ENCODE measurements around the gene E2F1. TPM values are rescaled to one million over a fixed set of nuclear protein-coding genes. Genes with fewer than 3 reads are reported as not detected.

E2F1 gene
- polyA plus RNA-seq, 1 experiment = 2.6 TPM

DNA sequence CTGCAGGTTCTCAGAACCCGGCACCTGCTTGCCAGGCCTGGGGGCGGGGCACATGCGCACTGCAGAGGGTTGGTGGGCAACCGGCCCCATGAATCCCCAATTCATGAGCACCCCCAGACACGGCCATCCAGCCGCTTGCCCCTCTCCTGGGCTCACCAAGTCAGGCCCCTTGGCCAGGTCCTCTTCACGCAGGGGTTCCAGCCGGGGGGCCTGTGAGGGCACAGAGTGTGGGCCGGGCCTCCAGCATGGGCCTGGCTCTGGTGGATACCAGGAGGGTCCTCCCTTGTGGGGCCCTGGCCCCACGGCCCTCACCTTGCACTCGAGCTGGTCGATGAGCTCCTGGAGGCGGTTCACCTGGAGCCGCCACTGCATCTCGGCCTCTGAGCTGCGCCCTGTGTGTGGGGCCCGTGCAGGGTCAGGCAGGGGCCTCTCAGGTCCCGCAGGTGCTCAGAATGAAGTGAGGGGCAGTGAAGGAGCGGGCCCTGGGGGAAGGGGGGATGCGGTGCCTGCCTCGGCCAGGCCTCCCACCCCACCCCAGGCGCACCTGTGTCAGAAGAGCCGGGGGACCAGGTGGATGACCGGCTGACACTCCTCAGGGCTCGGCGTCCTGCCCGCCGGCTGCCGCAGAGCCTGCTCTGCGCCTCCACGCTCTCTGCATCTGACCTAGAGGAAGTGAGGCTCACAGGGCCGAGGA, 26.7 kb downstream of the E2F1 start:
- POLR2A ChIA-PET = no interaction called here
- no peaks in the 10 kb centered on the region for H3K27me3 ChIP-seq (ENCODE audit: control insufficient read depth, insufficient read depth, low read length)

DNA sequence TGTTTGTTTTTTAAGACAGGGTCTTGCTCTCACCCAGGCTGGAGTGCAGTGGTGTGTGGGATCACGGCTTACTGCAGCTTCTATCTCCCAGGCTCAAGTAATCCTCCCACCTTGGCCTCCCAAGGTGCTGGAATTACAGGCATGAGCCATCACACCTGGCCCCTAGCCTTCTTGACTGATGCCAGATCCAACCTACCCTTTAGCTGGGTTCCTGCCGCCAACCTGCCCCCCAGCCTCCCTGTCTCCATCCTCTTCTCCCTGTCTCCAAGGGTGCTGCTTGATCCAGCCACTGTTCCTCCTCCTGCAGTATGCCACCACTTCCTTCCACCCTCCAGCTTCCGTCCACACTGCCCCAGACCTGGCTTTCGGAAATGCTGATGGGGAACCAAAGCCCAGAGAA, 27.3 kb downstream of the E2F1 start:
- CTCF ChIA-PET = no interaction called here

More for the DNA sequence above, 26.7 kb downstream of the E2F1 start:
- no peak for DNase-seq (ENCODE audit: low read depth, low spot score)
- TF ChIP-seq, protein P1, sequence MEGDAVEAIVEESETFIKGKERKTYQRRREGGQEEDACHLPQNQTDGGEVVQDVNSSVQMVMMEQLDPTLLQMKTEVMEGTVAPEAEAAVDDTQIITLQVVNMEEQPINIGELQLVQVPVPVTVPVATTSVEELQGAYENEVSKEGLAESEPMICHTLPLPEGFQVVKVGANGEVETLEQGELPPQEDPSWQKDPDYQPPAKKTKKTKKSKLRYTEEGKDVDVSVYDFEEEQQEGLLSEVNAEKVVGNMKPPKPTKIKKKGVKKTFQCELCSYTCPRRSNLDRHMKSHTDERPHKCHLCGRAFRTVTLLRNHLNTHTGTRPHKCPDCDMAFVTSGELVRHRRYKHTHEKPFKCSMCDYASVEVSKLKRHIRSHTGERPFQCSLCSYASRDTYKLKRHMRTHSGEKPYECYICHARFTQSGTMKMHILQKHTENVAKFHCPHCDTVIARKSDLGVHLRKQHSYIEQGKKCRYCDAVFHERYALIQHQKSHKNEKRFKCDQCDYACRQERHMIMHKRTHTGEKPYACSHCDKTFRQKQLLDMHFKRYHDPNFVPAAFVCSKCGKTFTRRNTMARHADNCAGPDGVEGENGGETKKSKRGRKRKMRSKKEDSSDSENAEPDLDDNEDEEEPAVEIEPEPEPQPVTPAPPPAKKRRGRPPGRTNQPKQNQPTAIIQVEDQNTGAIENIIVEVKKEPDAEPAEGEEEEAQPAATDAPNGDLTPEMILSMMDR (IDR thresholded peaks at IDR 0.05; ENCODE audit: low read depth, low read length) = no peak
- Histone ChIP-seq H3K9me3 (ENCODE audit: control insufficient read depth, insufficient read depth, low read length) (no peaks in the 10 kb centered on the region; the same call in 1 of the 2 replicates), H3K4me3 (ENCODE audit: low read depth, low read length) (no peak overlapping the region), H3K27ac (ENCODE audit: low read depth, low read length) (no peak overlapping the region)
- CTCF ChIA-PET = no interaction called here

GRCh38 chr20:33658510-33658909, 27.7 kb downstream of the E2F1 start:
- no peaks in the 10 kb centered on the region for H3K27me3 ChIP-seq (ENCODE audit: control insufficient read depth, insufficient read depth, low read length)
- CTCF ChIA-PET = no interaction called here
- TF ChIP-seq, protein P1 (IDR thresholded peaks at IDR 0.05; ENCODE audit: low read depth, low read length) = no peak
- H3K27ac ChIP-seq (ENCODE audit: low read depth, low read length) = no peak overlapping the region
- POLR2A ChIA-PET = no interaction called here
- no peak for DNase-seq (ENCODE audit: low read depth, low spot score)
- no peak overlapping the region for H3K4me3 ChIP-seq (ENCODE audit: low read depth, low read length)
- H3K9me3 ChIP-seq (ENCODE audit: control insufficient read depth, insufficient read depth, low read length) = no peaks in the 10 kb centered on the region; the same call in 1 of the 2 replicates

More for the DNA sequence above, 27.3 kb downstream of the E2F1 start:
- POLR2A ChIA-PET = no interaction called here
- no peak for DNase-seq (ENCODE audit: low read depth, low spot score)
- no peak overlapping the region for H3K27ac ChIP-seq (ENCODE audit: low read depth, low read length)
- no peaks in the 10 kb centered on the region for H3K27me3 ChIP-seq (ENCODE audit: control insufficient read depth, insufficient read depth, low read length)
- H3K9me3 ChIP-seq (ENCODE audit: control insufficient read depth, insufficient read depth, low read length) = no peaks in the 10 kb centered on the region; the same call in 1 of the 2 replicates
- TF ChIP-seq, protein P1 (IDR thresholded peaks at IDR 0.05; ENCODE audit: low read depth, low read length) = no peak
- H3K4me3 ChIP-seq (ENCODE audit: low read depth, low read length) = no peak overlapping the region

DNA sequence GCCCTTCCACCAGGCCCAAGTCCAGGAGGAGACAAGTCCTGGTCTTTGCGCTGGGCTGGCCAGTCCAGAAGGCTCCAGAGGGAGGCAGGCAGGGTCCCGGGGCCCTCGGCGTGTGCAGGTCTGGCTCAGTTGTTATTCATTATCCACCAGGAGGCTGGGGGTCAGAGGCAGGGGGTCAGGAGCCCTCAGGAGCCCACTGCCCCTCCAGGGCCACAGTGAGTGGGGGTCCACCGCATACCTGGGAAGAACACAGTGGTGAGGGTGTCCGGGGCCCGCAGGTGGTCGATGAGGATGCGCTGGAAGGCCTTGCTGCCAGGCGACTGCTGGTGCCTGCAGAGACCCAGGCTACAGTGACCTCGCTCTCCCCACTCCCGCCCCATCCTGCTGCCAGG, 28.5 kb downstream of the E2F1 start:
- H3K27me3 ChIP-seq (ENCODE audit: control insufficient read depth, insufficient read depth, low read length) = no peaks in the 10 kb centered on the region
- no peak for DNase-seq (ENCODE audit: low read depth, low spot score)
- H3K27ac ChIP-seq (ENCODE audit: low read depth, low read length) = no peak overlapping the region
- H3K9me3 ChIP-seq (ENCODE audit: control insufficient read depth, insufficient read depth, low read length) = no peaks in the 10 kb centered on the region; the same call in 1 of the 2 replicates
- TF ChIP-seq, protein P1 (IDR thresholded peaks at IDR 0.05; ENCODE audit: low read depth, low read length) = no peak
- H3K4me3 ChIP-seq (ENCODE audit: low read depth, low read length) = no peak overlapping the region
- POLR2A ChIA-PET = no interaction called here
- CTCF ChIA-PET = no interaction called here

GRCh38 chr20:33656783-33657703, 29.1 kb downstream of the E2F1 start:
- no peak overlapping the region for H3K27ac ChIP-seq (ENCODE audit: low read depth, low read length)
- no peaks in the 10 kb centered on the region; the same call in 1 of the 2 replicates for H3K9me3 ChIP-seq (ENCODE audit: control insufficient read depth, insufficient read depth, low read length)
- DNase-seq (ENCODE audit: low read depth, low spot score) = no peak
- no peak overlapping the region for H3K4me3 ChIP-seq (ENCODE audit: low read depth, low read length)
- H3K27me3 ChIP-seq (ENCODE audit: control insufficient read depth, insufficient read depth, low read length) = no peaks in the 10 kb centered on the region
- POLR2A ChIA-PET = interaction anchor here (1.4 kb wide), 1 partner anchor 11 kb away, joined by 3 read pairs; no protein-coding TSS in a partner anchor
- TF ChIP-seq, protein P1 (IDR thresholded peaks at IDR 0.05; ENCODE audit: low read depth, low read length) = no peak
- CTCF ChIA-PET = no interaction called here

All from AG04450 (cell line).